ENCODE data around the gene AK9.
A peak's percentile ranks its signal among the peaks of the same experiment; 100 is the strongest.
"Not testable (repeated sequence)": the region's sequence is repeated elsewhere in the genome, so short reads cannot be mapped to it uniquely, and the experiment has no call there.

AK9 gene

GRCh38 chr6:109527989-109528388, 163.0 kb downstream of the AK9 start:
- no peak for DNase-seq (ENCODE audit: insufficient read length, low spot score)
- FAIRE-seq, result no peak
- TF ChIP-seq, protein P1, sequence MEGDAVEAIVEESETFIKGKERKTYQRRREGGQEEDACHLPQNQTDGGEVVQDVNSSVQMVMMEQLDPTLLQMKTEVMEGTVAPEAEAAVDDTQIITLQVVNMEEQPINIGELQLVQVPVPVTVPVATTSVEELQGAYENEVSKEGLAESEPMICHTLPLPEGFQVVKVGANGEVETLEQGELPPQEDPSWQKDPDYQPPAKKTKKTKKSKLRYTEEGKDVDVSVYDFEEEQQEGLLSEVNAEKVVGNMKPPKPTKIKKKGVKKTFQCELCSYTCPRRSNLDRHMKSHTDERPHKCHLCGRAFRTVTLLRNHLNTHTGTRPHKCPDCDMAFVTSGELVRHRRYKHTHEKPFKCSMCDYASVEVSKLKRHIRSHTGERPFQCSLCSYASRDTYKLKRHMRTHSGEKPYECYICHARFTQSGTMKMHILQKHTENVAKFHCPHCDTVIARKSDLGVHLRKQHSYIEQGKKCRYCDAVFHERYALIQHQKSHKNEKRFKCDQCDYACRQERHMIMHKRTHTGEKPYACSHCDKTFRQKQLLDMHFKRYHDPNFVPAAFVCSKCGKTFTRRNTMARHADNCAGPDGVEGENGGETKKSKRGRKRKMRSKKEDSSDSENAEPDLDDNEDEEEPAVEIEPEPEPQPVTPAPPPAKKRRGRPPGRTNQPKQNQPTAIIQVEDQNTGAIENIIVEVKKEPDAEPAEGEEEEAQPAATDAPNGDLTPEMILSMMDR (IDR thresholded peaks at IDR 0.05; ENCODE audit: insufficient read depth, missing control alignments), result peak; percentile 11

- peak; percentile 28 for DNase-seq (ENCODE audit: insufficient read length, low spot score)
- FAIRE-seq, result peak; percentile 93
- TF ChIP-seq, protein P1 (IDR thresholded peaks at IDR 0.05; ENCODE audit: insufficient read depth, missing control alignments), result peak; percentile 86
Measured at GRCh38 chr6:109526905-109527628, 163.9 kb downstream of the AK9 start.

GRCh38 chr6:109524129-109524528, 166.9 kb downstream of the AK9 start:
- TF ChIP-seq, protein P1 (IDR thresholded peaks at IDR 0.05; ENCODE audit: insufficient read depth, missing control alignments), result no peak
- DNase-seq (ENCODE audit: insufficient read length, low spot score) (no peak), FAIRE-seq (no peak)

GRCh38 chr6:109523478-109523877, 167.5 kb downstream of the AK9 start:
- DNase-seq (ENCODE audit: insufficient read length, low spot score) (no peak), FAIRE-seq (no peak)
- TF ChIP-seq, protein P1 (IDR thresholded peaks at IDR 0.05; ENCODE audit: insufficient read depth, missing control alignments), result no peak

GRCh38 chr6:109521080-109521479, 169.9 kb downstream of the AK9 start:
- TF ChIP-seq, protein P1 (IDR thresholded peaks at IDR 0.05; ENCODE audit: insufficient read depth, missing control alignments), result no peak
- FAIRE-seq (no peak), DNase-seq (ENCODE audit: insufficient read length, low spot score) (no peak)

DNA sequence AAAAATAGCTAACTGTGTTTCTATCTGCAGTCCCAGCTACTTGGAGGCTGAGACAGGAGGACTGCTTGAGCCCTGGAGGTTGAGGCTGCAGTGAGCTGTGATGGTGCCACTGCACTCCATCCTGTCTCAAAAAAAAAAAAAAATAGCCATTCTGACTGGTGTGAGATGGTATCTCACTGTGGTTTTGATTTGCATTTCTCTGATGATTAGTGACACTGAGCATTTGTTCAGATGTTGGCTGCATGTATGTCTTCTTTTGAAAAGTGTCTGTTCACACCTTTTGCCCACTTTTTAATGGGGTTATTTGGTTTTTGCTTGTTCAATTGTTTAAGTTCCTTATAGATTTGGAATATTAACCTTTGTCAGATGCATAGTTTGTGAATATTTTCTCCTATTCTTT, 171.4 kb downstream of the AK9 start:
- DNase-seq (ENCODE audit: insufficient read length, low spot score); FAIRE-seq: not testable (repeated sequence)

DNA sequence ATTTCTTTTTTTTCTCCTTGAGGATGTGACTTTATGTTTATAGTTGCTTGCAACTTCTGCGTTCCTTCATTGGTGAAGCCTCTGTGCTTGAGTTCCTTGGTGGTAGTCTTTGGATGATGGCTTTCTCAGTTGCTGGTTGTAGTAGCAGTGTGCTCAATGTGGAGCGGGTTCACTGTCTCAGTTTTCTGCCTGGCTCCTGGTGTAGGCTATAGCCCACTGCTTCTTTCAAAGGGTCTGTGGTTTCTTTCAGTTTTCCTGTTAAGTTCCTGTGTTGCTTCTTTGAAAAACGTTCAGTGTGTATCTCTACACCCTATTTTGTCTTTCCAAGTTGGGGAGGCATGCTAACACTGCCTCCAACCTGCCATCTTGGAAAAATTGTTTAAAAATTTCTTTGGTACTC, 174.1 kb downstream of the AK9 start:
- FAIRE-seq, result no peak
- TF ChIP-seq, protein P1 (IDR thresholded peaks at IDR 0.05; ENCODE audit: insufficient read depth, missing control alignments), result no peak
- no peak for DNase-seq (ENCODE audit: insufficient read length, low spot score)
